Measurements from ENCODE around the gene DLG2. TPM values are rescaled to one million over a fixed set of nuclear protein-coding genes. Genes with fewer than 3 reads are reported as not detected.
"Not testable (repeated sequence)": the region's sequence is repeated elsewhere in the genome, so short reads cannot be mapped to it uniquely, and the experiment has no call there.

Gene DLG2
- total RNA-seq, 1 donor, result 1.1 TPM

GRCh38 chr11:83801799-83802198 lies 1825.3 kb downstream of the DLG2 start:
- no peak for DNase-seq (ENCODE audit: low read depth in 2 of 3, low spot score in 2 of 3)

GRCh38 chr11:83793310-83793709 lies 1833.8 kb downstream of the DLG2 start:
- no peak for DNase-seq (ENCODE audit: low read depth in 2 of 3, low spot score in 2 of 3)

- no peak for DNase-seq (ENCODE audit: low read depth in 2 of 3, low spot score in 2 of 3)
These were observed 1835.6 kb downstream of the DLG2 start for GRCh38 chr11:83791557-83791956.

GRCh38 chr11:83785942-83786341 lies 1841.2 kb downstream of the DLG2 start:
- no peak for DNase-seq (ENCODE audit: low read depth in 2 of 3, low spot score in 2 of 3)

- DNase-seq (ENCODE audit: low read depth in 2 of 3, low spot score in 2 of 3), result no peak
These were observed 1842.7 kb downstream of the DLG2 start for GRCh38 chr11:83784419-83784818.

GRCh38 chr11:83782329-83782728 lies 1844.8 kb downstream of the DLG2 start:
- no peak for DNase-seq (ENCODE audit: low read depth in 2 of 3, low spot score in 2 of 3)

GRCh38 chr11:83779876-83780275 lies 1847.3 kb downstream of the DLG2 start:
- no peak for DNase-seq (ENCODE audit: low read depth in 2 of 3, low spot score in 2 of 3)

GRCh38 chr11:83778596-83778995 lies 1848.5 kb downstream of the DLG2 start:
- no peak for DNase-seq (ENCODE audit: low read depth in 2 of 3, low spot score in 2 of 3)

- no peak for DNase-seq (ENCODE audit: low read depth in 2 of 3, low spot score in 2 of 3)
These were observed 1852.9 kb downstream of the DLG2 start for GRCh38 chr11:83773950-83774880.

GRCh38 chr11:83768489-83768888 lies 1858.7 kb downstream of the DLG2 start:
- DNase-seq (ENCODE audit: low read depth in 2 of 3, low spot score in 2 of 3), result no peak

- DNase-seq (ENCODE audit: low read depth in 2 of 3, low spot score in 2 of 3), result no peak
These were observed 1860.2 kb downstream of the DLG2 start for GRCh38 chr11:83766932-83767331.

GRCh38 chr11:83764643-83765042 lies 1862.5 kb downstream of the DLG2 start:
- DNase-seq (ENCODE audit: low read depth in 2 of 3, low spot score in 2 of 3), result no peak

GRCh38 chr11:83760932-83761331 lies 1866.2 kb downstream of the DLG2 start:
- DNase-seq (ENCODE audit: low read depth in 2 of 3, low spot score in 2 of 3), result no peak

GRCh38 chr11:83759148-83759547 lies 1868.0 kb downstream of the DLG2 start:
- DNase-seq (ENCODE audit: low read depth in 2 of 3, low spot score in 2 of 3), result no peak

- DNase-seq (ENCODE audit: low read depth in 2 of 3, low spot score in 2 of 3), result no peak
These were observed 1876.1 kb downstream of the DLG2 start for GRCh38 chr11:83751041-83751440.

- DNase-seq (ENCODE audit: low read depth in 2 of 3, low spot score in 2 of 3), result no peak
These were observed 1880.1 kb downstream of the DLG2 start for GRCh38 chr11:83746921-83747585.

- no peak for DNase-seq (ENCODE audit: low read depth in 2 of 3, low spot score in 2 of 3)
These were observed 1882.4 kb downstream of the DLG2 start for GRCh38 chr11:83744620-83745192.

GRCh38 chr11:83736684-83737083 lies 1890.5 kb downstream of the DLG2 start:
- DNase-seq (ENCODE audit: low read depth in 2 of 3, low spot score in 2 of 3), result no peak

- no peak for DNase-seq (ENCODE audit: low read depth in 2 of 3, low spot score in 2 of 3)
These were observed 1893.0 kb downstream of the DLG2 start for GRCh38 chr11:83734120-83734519.

GRCh38 chr11:83731288-83731687 lies 1895.9 kb downstream of the DLG2 start:
- not testable (repeated sequence) for DNase-seq (ENCODE audit: low read depth in 2 of 3, low spot score in 2 of 3)

GRCh38 chr11:83728281-83728680 lies 1898.9 kb downstream of the DLG2 start:
- no peak for DNase-seq (ENCODE audit: low read depth in 2 of 3, low spot score in 2 of 3)

GRCh38 chr11:83727251-83727650 lies 1899.9 kb downstream of the DLG2 start:
- no peak for DNase-seq (ENCODE audit: low read depth in 2 of 3, low spot score in 2 of 3)
